Peyer's patch (tissue), 4 donors: ENCODE measurements around the gene PDZD4. TPM values are rescaled to one million over a fixed set of nuclear protein-coding genes. Genes with fewer than 3 reads are reported as not detected.

Experiments
- DNase-seq, 3 donors: peaks; one replicate each; pipeline ENCODE4 v3.0.0-alpha.2; 2017 to 2019
- H3K27ac ChIP-seq, 4 donors: fragments of 200-600 bp; sonication (generic); one replicate each; pipeline ENCODE4 v1.5.1; 2016 to 2019
- H3K27me3 ChIP-seq, 2 donors: fragments of 200-600 bp; sonication (generic); one replicate each; pipeline ENCODE4 v1.5.1; 2019
- H3K36me3 ChIP-seq, 3 donors: fragments of 200-600 bp; sonication (generic); one replicate each; pipeline ENCODE4 v1.5.1; 2016 to 2019
- H3K4me1 ChIP-seq, 4 donors: fragments of 200-600 bp; sonication (generic); one replicate each; pipeline ENCODE4 v1.5.1; 2016 to 2019
- H3K4me3 ChIP-seq, 4 donors: fragments of 200-600 bp; sonication (generic); 1 replicate in 3 of 4; 2 replicates in 1 of 4; pipeline ENCODE4 v1.5.1; 2016 to 2019; ENCODE audit warnings: mild to moderate bottlenecking in 1 of 4
- H3K9me3 ChIP-seq, 4 donors: fragments of 200-600 bp; sonication (generic); one replicate each; pipeline ENCODE4 v1.5.1; 2016 to 2019; ENCODE audit warnings: mild to moderate bottlenecking in 1 of 4
- CTCF ChIP-seq, 6 experiments: fragments of 450-650 bp in 4 of 6; fragments of 200-600 bp in 2 of 6; sonication (generic) in 1 of 6; IDR thresholded peaks; one replicate each; pipeline ENCODE4 v1.5.1; 2017 to 2019; ENCODE audit warnings: antibody characterized with exemption in 6 of 6, mild to moderate bottlenecking in 3 of 6, moderate library complexity in 1 of 6
- POLR2A ChIP-seq, 2 donors: fragments of 450-650 bp; IDR thresholded peaks; one replicate each; pipeline ENCODE4 v1.5.1; 2017; ENCODE audit warnings: antibody characterized with exemption in 2 of 2, mild to moderate bottlenecking in 2 of 2, moderate library complexity in 2 of 2
- total RNA-seq, 4 donors: library from RNA; depleted of rRNA; stranded (reverse); fragments of >200 nt; gene quantifications; one replicate each; pipeline ENCODE4 v1.1.0, GENCODE V29; 2016

PDZD4 gene
- total RNA-seq, 4 donors from 2014 or later: 1.2 to 8.3 (median 2.4) TPM

GRCh38 chrX:153765138-153766079 lies 64.9 kb downstream of the PDZD4 start:
- Histone ChIP-seq H3K36me3 (no peaks in the 10 kb centered on the region), H3K27me3 (no peaks in the 10 kb centered on the region), H3K4me1 (no peaks in the 10 kb centered on the region), H3K9me3 (no peaks in the 10 kb centered on the region), H3K27ac (peak overlapping the region in 1 of 4 donors; percentile 59), H3K4me3 (no peak overlapping the region)
- TF ChIP-seq CTCF (IDR thresholded peaks at IDR 0.05) (no peak), POLR2A (IDR thresholded peaks at IDR 0.05) (no peak)
- DNase-seq: peak in 1 of 3 donors; percentile 28

- H3K4me1 ChIP-seq: no peaks in the 10 kb centered on the region
- no peak for TF ChIP-seq POLR2A (IDR thresholded peaks at IDR 0.05)
- TF ChIP-seq CTCF (IDR thresholded peaks at IDR 0.05): no peak
- H3K4me3 ChIP-seq: no peak overlapping the region
- H3K27me3 ChIP-seq: no peaks in the 10 kb centered on the region
- DNase-seq: peak in 1 of 3 donors; percentile 20
- H3K9me3 ChIP-seq: no peaks in the 10 kb centered on the region
- peak overlapping the region in 1 of 4 donors; percentile 5 for H3K27ac ChIP-seq
- no peaks in the 10 kb centered on the region for H3K36me3 ChIP-seq
These were observed 65.6 kb downstream of the PDZD4 start for GRCh38 chrX:153764786-153765137.

- Histone ChIP-seq H3K27me3 (no peaks in the 10 kb centered on the region), H3K4me3 (peak within 1 kb of the TSS in 1 of 4 donors; percentile 22), H3K36me3 (no peaks in the 10 kb centered on the region), H3K4me1 (no peaks in the 10 kb centered on the region), H3K27ac (peak within 1 kb of the TSS in 1 of 4 donors; percentile 5), H3K9me3 (no peaks in the 10 kb centered on the region)
- peak; percentile 55 to 90 (median 82) for TF ChIP-seq CTCF (IDR thresholded peaks at IDR 0.05)
- TF ChIP-seq POLR2A (IDR thresholded peaks at IDR 0.05): no peak
- peak; percentile 83 to 92 (median 84) for DNase-seq
These were observed 66.2 kb downstream of the PDZD4 start, which contains the start of gene PLXNB3 for GRCh38 chrX:153763989-153764755. PLXNB3 (plus strand) TSS chrX:153764249; CDS start chrX:153765536, 1,287 bp downstream.

GRCh38 chrX:153763298-153763932 lies 66.9 kb downstream of the PDZD4 start:
- TF ChIP-seq POLR2A (IDR thresholded peaks at IDR 0.05) (no peak), CTCF (IDR thresholded peaks at IDR 0.05) (no peak)
- peak in 1 of 3 donors; percentile 23 for DNase-seq
- H3K9me3 ChIP-seq: no peaks in the 10 kb centered on the region
- H3K4me3 ChIP-seq: no peak overlapping the region
- H3K27me3 ChIP-seq: no peaks in the 10 kb centered on the region
- no peaks in the 10 kb centered on the region for H3K36me3 ChIP-seq
- H3K27ac ChIP-seq: no peak overlapping the region
- no peaks in the 10 kb centered on the region for H3K4me1 ChIP-seq

- DNase-seq: no peak
- TF ChIP-seq POLR2A (IDR thresholded peaks at IDR 0.05) (no peak), CTCF (IDR thresholded peaks at IDR 0.05) (no peak)
- H3K9me3 ChIP-seq: no peaks in the 10 kb centered on the region
These were observed 67.6 kb downstream of the PDZD4 start for GRCh38 chrX:153762626-153763173.

More at GRCh38 chrX:153762626-153763173, 67.6 kb downstream of the PDZD4 start:
- no peaks in the 10 kb centered on the region for H3K36me3 ChIP-seq
- H3K4me1 ChIP-seq: no peaks in the 10 kb centered on the region
- H3K27ac ChIP-seq: no peak overlapping the region
- H3K27me3 ChIP-seq: no peaks in the 10 kb centered on the region
- H3K4me3 ChIP-seq: no peak overlapping the region
